ENCODE results near the gene TRIM31. TPM values are rescaled to one million over a fixed set of nuclear protein-coding genes. Genes with fewer than 3 reads are reported as not detected.

TRIM31 gene
- polyA plus RNA-seq, 1 donor from 2014 or later: not detected

DNA sequence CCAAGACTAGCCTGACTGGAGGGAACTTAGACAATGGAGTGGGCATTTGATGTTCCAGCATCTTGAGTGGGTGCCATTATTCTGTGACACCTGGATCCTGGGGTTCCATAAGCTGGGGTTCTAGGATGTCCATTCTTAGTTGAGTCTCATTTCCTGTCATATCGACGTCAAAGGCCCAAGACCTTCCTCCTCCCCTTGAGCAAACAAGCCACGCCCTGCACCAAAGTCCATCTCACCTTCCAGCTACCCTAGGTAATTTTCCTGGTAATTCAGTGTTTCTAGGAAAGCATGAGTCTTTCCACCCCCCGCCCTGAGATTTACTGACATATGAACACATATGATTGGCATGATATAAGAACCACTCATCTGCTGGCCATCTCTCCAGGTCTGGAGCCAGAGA is 22.9 kb upstream of the TRIM31 start, which contains the start of gene TRIM40:
TRIM40 (plus strand) TSS at position 384 of the 400 bp plus-strand sequence. CDS start 897 bp downstream, outside the sequence.
- Histone ChIP-seq H4K20me1 (ENCODE audit: insufficient read depth) (no peaks in the 10 kb centered on the region), H3F3A (ENCODE audit: insufficient read depth, low read length, poor library complexity, severe bottlenecking) (no peaks in the 10 kb centered on the region), H3K9me2 (ENCODE audit: insufficient read depth, low read length) (no peaks in the 10 kb centered on the region), H3K4me2 (ENCODE audit: low read length) (no peak within 1 kb of the TSS), H3K36me3 (ENCODE audit: insufficient read depth, low read length) (no peaks in the 10 kb centered on the region), H2AFZ (ENCODE audit: low read depth, low read length) (no peak within 1 kb of the TSS), H3K27ac (ENCODE audit: low read length) (no peak within 1 kb of the TSS), H3K9ac (ENCODE audit: low read length) (no peak within 1 kb of the TSS), H3K4me3 (ENCODE audit: low read length) (no peak within 1 kb of the TSS), H3K9me3 (ENCODE audit: low read length) (no peaks in the 10 kb centered on the region), H3K27me3 (ENCODE audit: insufficient read depth, low read depth, low read length) (peaks cover 9% of the 10 kb centered on the region), H3K79me2 (replicated peaks; ENCODE audit: insufficient read depth, low read length) (no peaks in the 10 kb centered on the region)
- TF ChIP-seq EZH2 (IDR thresholded peaks at IDR 0.05; ENCODE audit: borderline replicate concordance, insufficient read depth, low read length, poor library complexity, severe bottlenecking): no peak
- no peak for TF ChIP-seq SMC3 (conservative IDR thresholded peaks at IDR 0.05; ENCODE audit: poor library complexity)
- no peak for TF ChIP-seq TAF1 (IDR thresholded peaks at IDR 0.05; ENCODE audit: low read depth)
- TF ChIP-seq EP300 (conservative IDR thresholded peaks at IDR 0.05; ENCODE audit: poor library complexity, severe bottlenecking): no peak
- TF ChIP-seq MXI1 (conservative IDR thresholded peaks at IDR 0.05; ENCODE audit: poor library complexity, severe bottlenecking): no peak
- no peak for TF ChIP-seq RAD21 (conservative IDR thresholded peaks at IDR 0.05)
- TF ChIP-seq, protein P1, sequence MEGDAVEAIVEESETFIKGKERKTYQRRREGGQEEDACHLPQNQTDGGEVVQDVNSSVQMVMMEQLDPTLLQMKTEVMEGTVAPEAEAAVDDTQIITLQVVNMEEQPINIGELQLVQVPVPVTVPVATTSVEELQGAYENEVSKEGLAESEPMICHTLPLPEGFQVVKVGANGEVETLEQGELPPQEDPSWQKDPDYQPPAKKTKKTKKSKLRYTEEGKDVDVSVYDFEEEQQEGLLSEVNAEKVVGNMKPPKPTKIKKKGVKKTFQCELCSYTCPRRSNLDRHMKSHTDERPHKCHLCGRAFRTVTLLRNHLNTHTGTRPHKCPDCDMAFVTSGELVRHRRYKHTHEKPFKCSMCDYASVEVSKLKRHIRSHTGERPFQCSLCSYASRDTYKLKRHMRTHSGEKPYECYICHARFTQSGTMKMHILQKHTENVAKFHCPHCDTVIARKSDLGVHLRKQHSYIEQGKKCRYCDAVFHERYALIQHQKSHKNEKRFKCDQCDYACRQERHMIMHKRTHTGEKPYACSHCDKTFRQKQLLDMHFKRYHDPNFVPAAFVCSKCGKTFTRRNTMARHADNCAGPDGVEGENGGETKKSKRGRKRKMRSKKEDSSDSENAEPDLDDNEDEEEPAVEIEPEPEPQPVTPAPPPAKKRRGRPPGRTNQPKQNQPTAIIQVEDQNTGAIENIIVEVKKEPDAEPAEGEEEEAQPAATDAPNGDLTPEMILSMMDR (IDR thresholded peaks at IDR 0.05; ENCODE audit: poor library complexity, severe bottlenecking): no peak
- TF ChIP-seq, protein P2, sequence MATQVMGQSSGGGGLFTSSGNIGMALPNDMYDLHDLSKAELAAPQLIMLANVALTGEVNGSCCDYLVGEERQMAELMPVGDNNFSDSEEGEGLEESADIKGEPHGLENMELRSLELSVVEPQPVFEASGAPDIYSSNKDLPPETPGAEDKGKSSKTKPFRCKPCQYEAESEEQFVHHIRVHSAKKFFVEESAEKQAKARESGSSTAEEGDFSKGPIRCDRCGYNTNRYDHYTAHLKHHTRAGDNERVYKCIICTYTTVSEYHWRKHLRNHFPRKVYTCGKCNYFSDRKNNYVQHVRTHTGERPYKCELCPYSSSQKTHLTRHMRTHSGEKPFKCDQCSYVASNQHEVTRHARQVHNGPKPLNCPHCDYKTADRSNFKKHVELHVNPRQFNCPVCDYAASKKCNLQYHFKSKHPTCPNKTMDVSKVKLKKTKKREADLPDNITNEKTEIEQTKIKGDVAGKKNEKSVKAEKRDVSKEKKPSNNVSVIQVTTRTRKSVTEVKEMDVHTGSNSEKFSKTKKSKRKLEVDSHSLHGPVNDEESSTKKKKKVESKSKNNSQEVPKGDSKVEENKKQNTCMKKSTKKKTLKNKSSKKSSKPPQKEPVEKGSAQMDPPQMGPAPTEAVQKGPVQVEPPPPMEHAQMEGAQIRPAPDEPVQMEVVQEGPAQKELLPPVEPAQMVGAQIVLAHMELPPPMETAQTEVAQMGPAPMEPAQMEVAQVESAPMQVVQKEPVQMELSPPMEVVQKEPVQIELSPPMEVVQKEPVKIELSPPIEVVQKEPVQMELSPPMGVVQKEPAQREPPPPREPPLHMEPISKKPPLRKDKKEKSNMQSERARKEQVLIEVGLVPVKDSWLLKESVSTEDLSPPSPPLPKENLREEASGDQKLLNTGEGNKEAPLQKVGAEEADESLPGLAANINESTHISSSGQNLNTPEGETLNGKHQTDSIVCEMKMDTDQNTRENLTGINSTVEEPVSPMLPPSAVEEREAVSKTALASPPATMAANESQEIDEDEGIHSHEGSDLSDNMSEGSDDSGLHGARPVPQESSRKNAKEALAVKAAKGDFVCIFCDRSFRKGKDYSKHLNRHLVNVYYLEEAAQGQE (IDR thresholded peaks at IDR 0.05; ENCODE audit: borderline replicate concordance): no peak
- no peak for TF ChIP-seq POLR2AphosphoS5 (IDR thresholded peaks at IDR 0.05)

DNA sequence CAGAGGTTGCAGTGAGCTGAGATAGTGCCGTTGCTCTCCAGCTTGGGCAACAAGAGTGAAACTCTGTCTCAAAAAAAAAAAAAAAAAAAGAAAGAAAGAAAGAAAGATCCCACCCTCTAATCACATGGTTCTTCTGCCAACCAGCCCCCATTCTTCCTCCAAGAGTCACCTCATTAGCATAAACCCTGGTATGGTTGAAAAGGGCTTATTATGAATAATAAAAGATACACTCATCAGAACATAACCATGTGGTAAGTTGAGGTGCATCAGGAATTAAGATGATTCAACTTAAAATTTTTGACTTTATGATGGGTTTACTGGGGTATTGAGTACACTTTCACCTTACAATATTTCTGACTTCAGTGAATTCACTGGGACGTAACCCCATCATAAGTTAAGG is 22.3 kb upstream of the TRIM31 start:
- H3K4me2 ChIP-seq (ENCODE audit: low read length): no peak overlapping the region
- H3K9me3 ChIP-seq (ENCODE audit: low read length): no peaks in the 10 kb centered on the region
- H3K79me2 ChIP-seq (replicated peaks; ENCODE audit: insufficient read depth, low read length): no peaks in the 10 kb centered on the region
- no peak overlapping the region for H3K9ac ChIP-seq (ENCODE audit: low read length)
- H2AFZ ChIP-seq (ENCODE audit: low read depth, low read length): no peak overlapping the region
- peaks cover 15% of the 10 kb centered on the region for H3K27me3 ChIP-seq (ENCODE audit: insufficient read depth, low read depth, low read length)
- H3K9me2 ChIP-seq (ENCODE audit: insufficient read depth, low read length): no peaks in the 10 kb centered on the region
- no peaks in the 10 kb centered on the region for H3F3A ChIP-seq (ENCODE audit: insufficient read depth, low read length, poor library complexity, severe bottlenecking)
- TF ChIP-seq EP300 (conservative IDR thresholded peaks at IDR 0.05; ENCODE audit: poor library complexity, severe bottlenecking) (no peak), MXI1 (conservative IDR thresholded peaks at IDR 0.05; ENCODE audit: poor library complexity, severe bottlenecking) (no peak), SMC3 (conservative IDR thresholded peaks at IDR 0.05; ENCODE audit: poor library complexity) (no peak), POLR2AphosphoS5 (IDR thresholded peaks at IDR 0.05) (no peak), RAD21 (conservative IDR thresholded peaks at IDR 0.05) (no peak), TAF1 (IDR thresholded peaks at IDR 0.05; ENCODE audit: low read depth) (no peak), EZH2 (IDR thresholded peaks at IDR 0.05; ENCODE audit: borderline replicate concordance, insufficient read depth, low read length, poor library complexity, severe bottlenecking) (no peak)
- TF ChIP-seq, protein P1 (IDR thresholded peaks at IDR 0.05; ENCODE audit: poor library complexity, severe bottlenecking): no peak
- TF ChIP-seq, protein P2 (IDR thresholded peaks at IDR 0.05; ENCODE audit: borderline replicate concordance): no peak
- no peak overlapping the region for H3K27ac ChIP-seq (ENCODE audit: low read length)
- no peaks in the 10 kb centered on the region for H3K36me3 ChIP-seq (ENCODE audit: insufficient read depth, low read length)
- no peak overlapping the region for H3K4me3 ChIP-seq (ENCODE audit: low read length)
- H4K20me1 ChIP-seq (ENCODE audit: insufficient read depth): no peaks in the 10 kb centered on the region

Measured in neural cell (in vitro differentiated cells).